Mesendoderm (in vitro differentiated cells): Measurements from ENCODE around the gene FRMD5.

Source experiments
- DNase-seq: peaks from one replicate; pipeline ENCODE4 v3.0.0; 2013
- H2AK5ac ChIP-seq: 2 replicates; pipeline ENCODE4 v1.6.1; 2013; ENCODE audit warnings: low read length, inconsistent platforms
- H2BK120ac ChIP-seq: 2 replicates; pipeline ENCODE4 v1.6.1; 2013; ENCODE audit warnings: low read depth, mild to moderate bottlenecking, low read length, moderate library complexity, mixed read lengths
- H2BK15ac ChIP-seq: replicated peaks from 2 replicates; pipeline ENCODE4 v1.6.1; 2013; ENCODE audit warnings: low read depth, mild to moderate bottlenecking, moderate library complexity
- H2BK5ac ChIP-seq: 2 replicates; pipeline ENCODE4 v1.6.1; 2013; ENCODE audit warnings: low read length, inconsistent platforms
- H3K18ac ChIP-seq: 2 replicates; pipeline ENCODE4 v1.6.1; 2013; ENCODE audit warnings: mild to moderate bottlenecking, low read length, mixed read lengths
- H3K23ac ChIP-seq: one replicate; pipeline ENCODE4 v1.6.1; 2013; ENCODE audit warnings: low read length
- H3K27ac ChIP-seq: 2 replicates; pipeline ENCODE4 v1.5.1; 2013; ENCODE audit warnings: low read depth, mild to moderate bottlenecking, inconsistent platforms, low read length, moderate library complexity
- H3K27me3 ChIP-seq: 2 replicates; pipeline ENCODE4 v1.6.1; 2013; ENCODE audit warnings: low read length, control low read depth, mild to moderate bottlenecking, inconsistent platforms; ENCODE audit not compliant: insufficient read depth, poor library complexity
- H3K36me3 ChIP-seq: 2 replicates; pipeline ENCODE4 v1.6.1; 2013; ENCODE audit warnings: low read length, inconsistent platforms; ENCODE audit not compliant: control insufficient read depth, insufficient read depth
- H3K4ac ChIP-seq: one replicate; pipeline ENCODE4 v1.6.1; 2013; ENCODE audit warnings: low read depth, mild to moderate bottlenecking, low read length, moderate library complexity
- H3K4me1 ChIP-seq: 2 replicates; pipeline ENCODE4 v1.6.1; 2013; ENCODE audit warnings: low read depth, low read length, inconsistent platforms; ENCODE audit not compliant: control insufficient read depth
- H3K4me2 ChIP-seq: 2 replicates; pipeline ENCODE4 v1.6.1; 2013; ENCODE audit warnings: low read length
- H3K4me3 ChIP-seq: 2 replicates; pipeline ENCODE4 v1.5.1; 2013; ENCODE audit warnings: mild to moderate bottlenecking, low read length
- H3K56ac ChIP-seq: one replicate; pipeline ENCODE4 v1.6.1; 2013; ENCODE audit warnings: low read length
- H3K79me1 ChIP-seq: 2 replicates; pipeline ENCODE4 v1.6.1; 2013; ENCODE audit warnings: low read length, inconsistent platforms
- H3K79me2 ChIP-seq: 2 replicates; pipeline ENCODE4 v1.6.1; 2013; ENCODE audit warnings: mild to moderate bottlenecking, low read length; ENCODE audit not compliant: control insufficient read depth, insufficient read depth
- H3K9ac ChIP-seq: 2 replicates; pipeline ENCODE4 v1.6.1; 2013; ENCODE audit warnings: low read length, inconsistent platforms
- H4K5ac ChIP-seq: one replicate; pipeline ENCODE4 v1.6.1; 2013; ENCODE audit warnings: low read length
- H4K8ac ChIP-seq: one replicate; pipeline ENCODE4 v1.6.1; 2013; ENCODE audit warnings: low read depth, mild to moderate bottlenecking, control low read depth, low read length, moderate library complexity
- WGBS: extraction: QIAGEN DNeasy Blood & Tissue Kit; methylation state at CpG from one replicate; pipeline ENCODE4 v1.1.7; 2013; ENCODE audit warnings: low lambda C conversion rate, missing lambda C conversion rate; ENCODE audit not compliant: insufficient coverage; ENCODE audit errors: extremely low coverage; 5-methylcytosine and 5-hydroxymethylcytosine counted together

FRMD5 gene

GRCh38 chr15:44082558-44083157, 112.4 kb downstream of the FRMD5 start:
- no peak overlapping the region for H3K23ac ChIP-seq
- no CpG with 5 or more reads among the region's 1 CpG for WGBS

GRCh38 chr15:44081026-44082013, 113.8 kb downstream of the FRMD5 start:
- no CpG with 5 or more reads among the region's 5 CpGs for WGBS
- Histone ChIP-seq H3K9ac (no peak overlapping the region), H3K79me1 (no peaks in the 10 kb centered on the region), H3K23ac (no peak overlapping the region), H4K8ac (no peak overlapping the region), H3K4me3 (no peak overlapping the region), H2AK5ac (no peak overlapping the region), H3K18ac (no peak overlapping the region), H3K4me1 (no peaks in the 10 kb centered on the region), H4K5ac (no peak overlapping the region), H2BK15ac (no peak overlapping the region), H3K27ac (no peak overlapping the region), H3K27me3 (no peaks in the 10 kb centered on the region), H3K79me2 (no peaks in the 10 kb centered on the region), H2BK120ac (no peak overlapping the region), H3K4me2 (no peak overlapping the region), H2BK5ac (no peak overlapping the region), H3K4ac (no peak overlapping the region), H3K36me3 (no peaks in the 10 kb centered on the region), H3K56ac (no peak overlapping the region)
- no peak for DNase-seq

More at GRCh38 chr15:44082558-44083157, 112.4 kb downstream of the FRMD5 start:
- H4K5ac ChIP-seq = no peak overlapping the region
- H3K27ac ChIP-seq = no peak overlapping the region
- H2BK120ac ChIP-seq = no peak overlapping the region
- H3K18ac ChIP-seq = no peak overlapping the region
- H3K4me2 ChIP-seq = no peak overlapping the region
- no peaks in the 10 kb centered on the region for H3K79me1 ChIP-seq
- H3K4ac ChIP-seq = no peak overlapping the region
- no peak overlapping the region for H3K56ac ChIP-seq
- H2BK5ac ChIP-seq = no peak overlapping the region
- H3K9ac ChIP-seq = no peak overlapping the region
- no peaks in the 10 kb centered on the region for H3K4me1 ChIP-seq
- no peak overlapping the region for H4K8ac ChIP-seq
- no peak overlapping the region for H2BK15ac ChIP-seq
- no peaks in the 10 kb centered on the region for H3K27me3 ChIP-seq
- H3K79me2 ChIP-seq = no peaks in the 10 kb centered on the region
- H3K36me3 ChIP-seq = no peaks in the 10 kb centered on the region
- no peak overlapping the region for H2AK5ac ChIP-seq
- no peak overlapping the region for H3K4me3 ChIP-seq
- DNase-seq = no peak

- Histone ChIP-seq H2BK15ac (no peak overlapping the region), H3K56ac (no peak overlapping the region), H3K27ac (no peak overlapping the region), H4K8ac (no peak overlapping the region), H3K4me2 (no peak overlapping the region), H4K5ac (no peak overlapping the region), H3K79me1 (no peaks in the 10 kb centered on the region), H2AK5ac (no peak overlapping the region), H3K9ac (no peak overlapping the region), H3K27me3 (no peaks in the 10 kb centered on the region), H3K4me3 (no peak overlapping the region), H3K4ac (no peak overlapping the region), H3K23ac (no peak overlapping the region), H3K18ac (no peak overlapping the region), H3K79me2 (no peaks in the 10 kb centered on the region), H3K4me1 (no peaks in the 10 kb centered on the region), H2BK120ac (no peak overlapping the region), H3K36me3 (no peaks in the 10 kb centered on the region), H2BK5ac (no peak overlapping the region)
- no CpG with 5 or more reads among the region's 3 CpGs for WGBS
- no peak for DNase-seq
These were observed 119.5 kb downstream of the FRMD5 start for GRCh38 chr15:44075535-44075934.

- no peaks in the 10 kb centered on the region for H3K4me1 ChIP-seq
- H2BK120ac ChIP-seq = no peak overlapping the region
- no peak overlapping the region for H3K9ac ChIP-seq
- no peak overlapping the region for H3K56ac ChIP-seq
- DNase-seq = no peak
- no peak overlapping the region for H3K27ac ChIP-seq
- no peak overlapping the region for H2BK15ac ChIP-seq
- no peak overlapping the region for H2AK5ac ChIP-seq
- H3K4ac ChIP-seq = no peak overlapping the region
- no peaks in the 10 kb centered on the region for H3K27me3 ChIP-seq
- H3K4me2 ChIP-seq = no peak overlapping the region
- WGBS = no CpG with 5 or more reads among the region's 1 CpG
- no peak overlapping the region for H4K8ac ChIP-seq
- H3K79me2 ChIP-seq = no peaks in the 10 kb centered on the region
- no peaks in the 10 kb centered on the region for H3K36me3 ChIP-seq
- no peak overlapping the region for H2BK5ac ChIP-seq
- H3K23ac ChIP-seq = no peak overlapping the region
- no peak overlapping the region for H3K4me3 ChIP-seq
- H3K18ac ChIP-seq = no peak overlapping the region
- H4K5ac ChIP-seq = no peak overlapping the region
- no peaks in the 10 kb centered on the region for H3K79me1 ChIP-seq
These were observed 125.6 kb downstream of the FRMD5 start for GRCh38 chr15:44069489-44069888.

GRCh38 chr15:44068347-44068746, 126.7 kb downstream of the FRMD5 start:
- H3K56ac ChIP-seq = no peak overlapping the region
- no peak overlapping the region for H2BK15ac ChIP-seq
- H3K18ac ChIP-seq = no peak overlapping the region
- H3K27ac ChIP-seq = no peak overlapping the region
- no peak overlapping the region for H2BK5ac ChIP-seq
- no peak overlapping the region for H4K8ac ChIP-seq
- no peak overlapping the region for H3K4ac ChIP-seq
- no peaks in the 10 kb centered on the region for H3K4me1 ChIP-seq
- no peaks in the 10 kb centered on the region for H3K79me1 ChIP-seq
- H2BK120ac ChIP-seq = no peak overlapping the region
- H3K36me3 ChIP-seq = no peaks in the 10 kb centered on the region
- no peak for DNase-seq
- H3K4me3 ChIP-seq = no peak overlapping the region
- no peak overlapping the region for H3K9ac ChIP-seq
- no peak overlapping the region for H4K5ac ChIP-seq
- no peak overlapping the region for H3K23ac ChIP-seq
- H3K79me2 ChIP-seq = no peaks in the 10 kb centered on the region
- no CpG with 5 or more reads among the region's 2 CpGs for WGBS
- no peaks in the 10 kb centered on the region for H3K27me3 ChIP-seq
- no peak overlapping the region for H2AK5ac ChIP-seq
- no peak overlapping the region for H3K4me2 ChIP-seq
